ENCODE data around the gene SERPINA9.

DNA sequence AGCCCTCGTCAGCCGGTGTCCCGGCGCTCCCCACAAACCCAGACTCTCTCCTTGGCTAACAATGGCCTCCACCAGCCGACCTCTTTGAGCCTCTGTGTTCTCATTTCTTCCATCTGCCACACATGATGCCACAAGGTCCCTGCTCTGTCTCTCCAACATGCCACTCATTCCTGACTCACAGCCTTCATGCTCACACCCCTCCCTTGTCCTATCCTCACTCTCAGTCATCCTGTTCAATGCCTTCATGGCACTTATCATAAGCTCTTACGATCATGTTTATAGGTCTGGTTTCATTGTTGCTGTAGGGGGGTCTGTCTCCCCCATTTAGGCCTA lies 13.8 kb downstream of the SERPINA9 start:
- TF ChIP-seq, protein P1, sequence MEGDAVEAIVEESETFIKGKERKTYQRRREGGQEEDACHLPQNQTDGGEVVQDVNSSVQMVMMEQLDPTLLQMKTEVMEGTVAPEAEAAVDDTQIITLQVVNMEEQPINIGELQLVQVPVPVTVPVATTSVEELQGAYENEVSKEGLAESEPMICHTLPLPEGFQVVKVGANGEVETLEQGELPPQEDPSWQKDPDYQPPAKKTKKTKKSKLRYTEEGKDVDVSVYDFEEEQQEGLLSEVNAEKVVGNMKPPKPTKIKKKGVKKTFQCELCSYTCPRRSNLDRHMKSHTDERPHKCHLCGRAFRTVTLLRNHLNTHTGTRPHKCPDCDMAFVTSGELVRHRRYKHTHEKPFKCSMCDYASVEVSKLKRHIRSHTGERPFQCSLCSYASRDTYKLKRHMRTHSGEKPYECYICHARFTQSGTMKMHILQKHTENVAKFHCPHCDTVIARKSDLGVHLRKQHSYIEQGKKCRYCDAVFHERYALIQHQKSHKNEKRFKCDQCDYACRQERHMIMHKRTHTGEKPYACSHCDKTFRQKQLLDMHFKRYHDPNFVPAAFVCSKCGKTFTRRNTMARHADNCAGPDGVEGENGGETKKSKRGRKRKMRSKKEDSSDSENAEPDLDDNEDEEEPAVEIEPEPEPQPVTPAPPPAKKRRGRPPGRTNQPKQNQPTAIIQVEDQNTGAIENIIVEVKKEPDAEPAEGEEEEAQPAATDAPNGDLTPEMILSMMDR (IDR thresholded peaks at IDR 0.05; ENCODE audit: borderline replicate concordance, extremely low read depth, low read length, poor library complexity, severe bottlenecking), result no peak
- no peak for TF ChIP-seq EZH2 (IDR thresholded peaks at IDR 0.05; ENCODE audit: borderline replicate concordance, low read depth, low read length, severe bottlenecking)
